Effector memory CD8-positive, alpha-beta T cell (primary cell): ENCODE data around the gene TTLL3.
"Not testable (repeated sequence)": the region's sequence is repeated elsewhere in the genome, so short reads cannot be mapped to it uniquely, and the experiment has no call there.

Source experiments
- ATAC-seq: fragments of 150-1000 bp; cut with Tn5 transposase; replicated peaks from 2 replicates; pipeline ENCODE4 v1.10.0; 2021; ENCODE audit warnings: mild to moderate bottlenecking, moderate library complexity
- DNase-seq, 3 experiments: peaks; one replicate each; pipeline ENCODE4 v3.0.0; 2021
- H3K27ac Mint-ChIP-seq, 2 donors: one replicate each; pipeline ENCODE4 v1.8.0; 2022; ENCODE audit warnings: mild to moderate bottlenecking in 2 of 2, mixed read lengths in 2 of 2, moderate library complexity in 2 of 2
- H3K27me3 Mint-ChIP-seq, 2 donors: one replicate each; pipeline ENCODE4 v1.8.0; 2022; ENCODE audit warnings: mixed read lengths in 2 of 2
- H3K36me3 Mint-ChIP-seq: one replicate; pipeline ENCODE4 v1.8.0; 2022; ENCODE audit warnings: mild to moderate bottlenecking, moderate library complexity, mixed read lengths; ENCODE audit not compliant: insufficient read depth
- H3K4me1 Mint-ChIP-seq, 2 donors: one replicate each; pipeline ENCODE4 v1.8.0; 2022; ENCODE audit warnings: low read depth in 2 of 2, mixed read lengths in 2 of 2
- H3K4me3 Mint-ChIP-seq, 2 donors: one replicate each; pipeline ENCODE4 v1.8.0; 2022; ENCODE audit warnings: mild to moderate bottlenecking in 2 of 2, mixed read lengths in 2 of 2, moderate library complexity in 2 of 2
- H3K9me3 Mint-ChIP-seq, 2 donors: one replicate each; pipeline ENCODE4 v1.8.0; 2022; ENCODE audit warnings: mixed read lengths in 2 of 2

The TTLL3 gene

GRCh38 chr3:9846231-9846630 is 36.2 kb downstream of the TTLL3 start:
- Mint-ChIP-seq H3K27me3 (peaks cover 0 to 5% of the 10 kb centered on the region in 2 donors), H3K4me1 (peaks cover 16 to 19% of the 10 kb centered on the region in 2 donors), H3K9me3 (no peaks in the 10 kb centered on the region), H3K36me3 (peaks cover 11% of the 10 kb centered on the region), H3K27ac (no peak overlapping the region), H3K4me3 (no peak overlapping the region)
- DNase-seq, result no peak
- no peak for ATAC-seq

- DNase-seq (no peak), ATAC-seq (no peak)
- H3K36me3 Mint-ChIP-seq, result peaks cover 8% of the 10 kb centered on the region
- no peak overlapping the region for H3K4me3 Mint-ChIP-seq
- H3K9me3 Mint-ChIP-seq, result no peaks in the 10 kb centered on the region
- peaks cover 16 to 19% of the 10 kb centered on the region in 2 donors for H3K4me1 Mint-ChIP-seq
- H3K27me3 Mint-ChIP-seq, result peaks cover under 1 to 13% of the 10 kb centered on the region in 2 donors
- no peak overlapping the region for H3K27ac Mint-ChIP-seq
Observed at GRCh38 chr3:9846931-9847488, 36.9 kb downstream of the TTLL3 start.

- DNase-seq, ATAC-seq: not testable (repeated sequence)
- H3K27me3 Mint-ChIP-seq, result peaks cover 9 to 20% of the 10 kb centered on the region in 2 donors
Observed at GRCh38 chr3:9847870-9848269, 37.8 kb downstream of the TTLL3 start.

GRCh38 chr3:9848860-9849259 is 38.8 kb downstream of the TTLL3 start:
- peaks cover 15 to 30% of the 10 kb centered on the region in 2 donors for H3K27me3 Mint-ChIP-seq
- H3K4me1 Mint-ChIP-seq, result peaks cover 10 to 11% of the 10 kb centered on the region in 2 donors
- H3K27ac Mint-ChIP-seq, H3K4me3 Mint-ChIP-seq, ATAC-seq, H3K36me3 Mint-ChIP-seq, DNase-seq, H3K9me3 Mint-ChIP-seq: not testable (repeated sequence)

More at GRCh38 chr3:9847870-9848269, 37.8 kb downstream of the TTLL3 start:
- not testable (repeated sequence) for H3K9me3 Mint-ChIP-seq, H3K36me3 Mint-ChIP-seq, H3K4me3 Mint-ChIP-seq, H3K27ac Mint-ChIP-seq
- peaks cover 10 to 13% of the 10 kb centered on the region in 2 donors for H3K4me1 Mint-ChIP-seq

- not testable (repeated sequence) for H3K4me3 Mint-ChIP-seq, H3K9me3 Mint-ChIP-seq, H3K27ac Mint-ChIP-seq, H3K36me3 Mint-ChIP-seq, ATAC-seq, DNase-seq
- H3K4me1 Mint-ChIP-seq, result peaks cover 8 to 12% of the 10 kb centered on the region in 2 donors
- H3K27me3 Mint-ChIP-seq, result peaks cover 15 to 35% of the 10 kb centered on the region in 2 donors
Observed at GRCh38 chr3:9851383-9851782, 41.3 kb downstream of the TTLL3 start.

- Mint-ChIP-seq H3K4me1 (peaks cover 8 to 12% of the 10 kb centered on the region in 2 donors), H3K27me3 (peaks cover 15 to 35% of the 10 kb centered on the region in 2 donors)
- H3K9me3 Mint-ChIP-seq, ATAC-seq, H3K36me3 Mint-ChIP-seq, DNase-seq, H3K4me3 Mint-ChIP-seq, H3K27ac Mint-ChIP-seq: not testable (repeated sequence)
Observed at GRCh38 chr3:9851926-9852325, 41.9 kb downstream of the TTLL3 start.

- DNase-seq, result no peak
- Mint-ChIP-seq H3K27ac (peak overlapping the region in 1 of 2 donors; percentile 79), H3K4me1 (peaks cover 8 to 12% of the 10 kb centered on the region in 2 donors), H3K4me3 (no peak overlapping the region), H3K27me3 (peaks cover 15 to 35% of the 10 kb centered on the region in 2 donors), H3K9me3 (no peaks in the 10 kb centered on the region), H3K36me3 (no peaks in the 10 kb centered on the region)
- ATAC-seq, result no peak
Observed at GRCh38 chr3:9852528-9852927, 42.5 kb downstream of the TTLL3 start.

- DNase-seq, H3K36me3 Mint-ChIP-seq, H3K4me3 Mint-ChIP-seq, H3K27ac Mint-ChIP-seq, ATAC-seq, H3K9me3 Mint-ChIP-seq: not testable (repeated sequence)
- Mint-ChIP-seq H3K27me3 (peaks cover 15 to 35% of the 10 kb centered on the region in 2 donors), H3K4me1 (peaks cover 8 to 12% of the 10 kb centered on the region in 2 donors)
Observed at GRCh38 chr3:9854291-9854940, 44.4 kb downstream of the TTLL3 start.

- no peak for DNase-seq
- H3K4me1 Mint-ChIP-seq, result peaks cover 8 to 12% of the 10 kb centered on the region in 2 donors
- ATAC-seq, result no peak
- H3K27ac Mint-ChIP-seq, result no peak overlapping the region
- H3K9me3 Mint-ChIP-seq, result no peaks in the 10 kb centered on the region
- no peak overlapping the region for H3K4me3 Mint-ChIP-seq
- H3K36me3 Mint-ChIP-seq, result no peaks in the 10 kb centered on the region
- peaks cover 15 to 35% of the 10 kb centered on the region in 2 donors for H3K27me3 Mint-ChIP-seq
Observed at GRCh38 chr3:9855594-9855993, 45.5 kb downstream of the TTLL3 start.

- Mint-ChIP-seq H3K27me3 (peaks cover 9 to 11% of the 10 kb centered on the region in 2 donors), H3K9me3 (no peaks in the 10 kb centered on the region), H3K4me1 (peaks cover 6 to 10% of the 10 kb centered on the region in 2 donors), H3K4me3 (no peak overlapping the region), H3K27ac (no peak overlapping the region), H3K36me3 (no peaks in the 10 kb centered on the region)
- DNase-seq (no peak), ATAC-seq (no peak)
Observed at GRCh38 chr3:9859530-9860025, 49.5 kb downstream of the TTLL3 start.

- H3K4me3 Mint-ChIP-seq, result no peak overlapping the region
- ATAC-seq, result no peak
- H3K27me3 Mint-ChIP-seq, result peaks cover 9 to 11% of the 10 kb centered on the region in 2 donors
- H3K27ac Mint-ChIP-seq, result no peak overlapping the region
- H3K9me3 Mint-ChIP-seq, result no peaks in the 10 kb centered on the region
- peaks cover 6 to 8% of the 10 kb centered on the region in 2 donors for H3K4me1 Mint-ChIP-seq
- no peaks in the 10 kb centered on the region for H3K36me3 Mint-ChIP-seq
- no peak for DNase-seq
Observed at GRCh38 chr3:9861201-9861600, 51.1 kb downstream of the TTLL3 start.

GRCh38 chr3:9861626-9862130 is 51.6 kb downstream of the TTLL3 start:
- Mint-ChIP-seq H3K36me3 (no peaks in the 10 kb centered on the region), H3K4me3 (no peak overlapping the region), H3K27me3 (peaks cover 9 to 11% of the 10 kb centered on the region in 2 donors), H3K27ac (peak overlapping the region in 1 of 2 donors; percentile 63), H3K4me1 (peaks cover 6 to 8% of the 10 kb centered on the region in 2 donors), H3K9me3 (no peaks in the 10 kb centered on the region)
- ATAC-seq, result no peak
- DNase-seq, result no peak

- DNase-seq, result peak in 1 of 3 experiments; percentile 24
- ATAC-seq, result peak; percentile 83
- H3K27me3 Mint-ChIP-seq, result peaks cover 9 to 11% of the 10 kb centered on the region in 2 donors
- H3K27ac Mint-ChIP-seq, result no peak overlapping the region
- H3K4me1 Mint-ChIP-seq, result peaks cover 6 to 8% of the 10 kb centered on the region in 2 donors
- H3K36me3 Mint-ChIP-seq, result no peaks in the 10 kb centered on the region
- H3K4me3 Mint-ChIP-seq, result peak overlapping the region; percentile 18 to 19
- no peaks in the 10 kb centered on the region for H3K9me3 Mint-ChIP-seq
Observed at GRCh38 chr3:9862391-9863057, 52.5 kb downstream of the TTLL3 start.
